ENCODE results near the gene MEIS1.

DNA sequence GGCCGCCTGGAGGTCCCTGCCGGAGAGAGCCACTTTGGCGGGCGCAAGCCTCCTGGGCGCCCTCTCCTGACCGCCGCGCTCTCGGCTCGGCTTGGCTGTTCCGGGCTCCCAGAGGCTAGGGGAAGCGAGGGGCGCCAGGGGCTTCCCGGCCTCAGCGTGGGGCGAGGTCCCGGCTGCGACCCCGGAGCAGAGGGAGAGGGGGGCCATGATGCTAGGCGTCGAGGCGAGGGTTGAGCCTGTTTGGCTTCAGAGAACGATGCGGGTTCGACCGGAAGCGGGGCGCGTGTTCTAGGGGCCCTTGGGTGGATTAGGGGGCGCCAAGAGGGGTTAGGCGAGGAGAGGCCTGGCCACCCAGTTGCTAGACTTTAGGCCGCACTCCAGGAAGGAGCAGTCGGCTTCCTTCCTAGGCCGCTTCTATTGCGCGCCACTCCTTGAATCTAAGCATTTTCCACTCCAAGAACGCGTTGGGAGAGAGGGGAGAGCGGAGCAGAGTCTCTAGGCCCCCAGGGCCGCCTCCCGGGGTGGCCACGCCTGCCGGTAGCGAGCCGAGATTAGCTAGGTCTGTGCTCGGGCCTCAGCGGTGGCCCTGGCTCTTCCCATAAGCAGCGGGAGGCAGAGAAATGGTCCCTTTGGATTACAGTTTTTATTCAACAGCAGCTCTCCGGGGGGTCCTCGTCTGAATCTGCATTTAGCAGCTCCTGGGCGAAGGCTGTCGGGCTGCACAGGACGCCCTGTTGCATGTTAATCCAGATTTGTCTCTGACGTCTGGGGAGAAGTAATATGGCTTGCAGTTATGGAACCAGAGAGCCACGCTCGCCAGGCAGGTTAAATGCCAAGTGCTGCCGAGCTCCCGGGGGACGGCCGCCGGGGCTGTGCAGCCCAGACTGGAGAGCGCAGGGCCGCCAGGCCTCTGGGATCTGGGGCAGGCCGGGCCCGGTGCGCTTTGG, 11.3 kb downstream of the MEIS1 start:
- TF ChIP-seq EZH2 (IDR thresholded peaks at IDR 0.05; ENCODE audit: insufficient read depth, poor library complexity, severe bottlenecking) (no peak), EZH2phosphoT487 (IDR thresholded peaks at IDR 0.05; ENCODE audit: insufficient read depth, low read depth) (no peak)

Data from GM23248 (cell line).